ENCODE data around the gene SCARF2. TPM values are rescaled to one million over a fixed set of nuclear protein-coding genes. Genes with fewer than 3 reads are reported as not detected.

Gene SCARF2
- total RNA-seq, 4 donors from 2014 or later = 2.8 to 11.3 (median 5.8) TPM

DNA sequence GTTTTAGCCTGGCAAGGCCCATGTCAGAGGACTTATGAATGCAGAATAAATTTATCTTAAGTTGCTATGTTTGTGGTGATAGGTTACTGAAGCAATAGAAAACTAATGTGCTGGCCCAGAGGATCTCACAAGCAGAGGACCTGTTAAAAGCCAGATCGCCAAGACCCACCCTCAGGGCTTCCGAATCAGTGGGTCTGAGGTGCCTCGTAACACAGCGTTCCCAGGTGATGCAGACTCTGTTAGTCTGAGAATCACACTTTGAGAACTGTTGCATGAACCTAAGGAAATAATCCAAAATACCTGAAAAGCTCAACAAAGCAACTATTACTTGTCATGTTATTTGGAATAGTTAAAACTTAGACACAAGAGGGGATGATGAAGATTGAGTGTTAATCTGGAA is 6.7 kb upstream of the SCARF2 start:
- peaks cover 45% of the 10 kb centered on the region for H3K36me3 ChIP-seq
- TF ChIP-seq EP300 (IDR thresholded peaks at IDR 0.05) (no peak), POLR2A (IDR thresholded peaks at IDR 0.05) (no peak), POLR2AphosphoS5 (IDR thresholded peaks at IDR 0.05) (no peak)
- TF ChIP-seq, protein P1, sequence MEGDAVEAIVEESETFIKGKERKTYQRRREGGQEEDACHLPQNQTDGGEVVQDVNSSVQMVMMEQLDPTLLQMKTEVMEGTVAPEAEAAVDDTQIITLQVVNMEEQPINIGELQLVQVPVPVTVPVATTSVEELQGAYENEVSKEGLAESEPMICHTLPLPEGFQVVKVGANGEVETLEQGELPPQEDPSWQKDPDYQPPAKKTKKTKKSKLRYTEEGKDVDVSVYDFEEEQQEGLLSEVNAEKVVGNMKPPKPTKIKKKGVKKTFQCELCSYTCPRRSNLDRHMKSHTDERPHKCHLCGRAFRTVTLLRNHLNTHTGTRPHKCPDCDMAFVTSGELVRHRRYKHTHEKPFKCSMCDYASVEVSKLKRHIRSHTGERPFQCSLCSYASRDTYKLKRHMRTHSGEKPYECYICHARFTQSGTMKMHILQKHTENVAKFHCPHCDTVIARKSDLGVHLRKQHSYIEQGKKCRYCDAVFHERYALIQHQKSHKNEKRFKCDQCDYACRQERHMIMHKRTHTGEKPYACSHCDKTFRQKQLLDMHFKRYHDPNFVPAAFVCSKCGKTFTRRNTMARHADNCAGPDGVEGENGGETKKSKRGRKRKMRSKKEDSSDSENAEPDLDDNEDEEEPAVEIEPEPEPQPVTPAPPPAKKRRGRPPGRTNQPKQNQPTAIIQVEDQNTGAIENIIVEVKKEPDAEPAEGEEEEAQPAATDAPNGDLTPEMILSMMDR (IDR thresholded peaks at IDR 0.05) = no peak
- H3K4me3 ChIP-seq = no peak overlapping the region
- H3K9me3 ChIP-seq = no peaks in the 10 kb centered on the region
- H3K4me1 ChIP-seq = peaks cover 1% of the 10 kb centered on the region
- DNase-seq (ENCODE audit: low spot score in 2 of 2) = no peak
- 98% methylated on average over 4 of the region's 4 CpGs for WGBS
- H3K27ac ChIP-seq = no peak overlapping the region
- no peaks in the 10 kb centered on the region for H3K27me3 ChIP-seq

DNA sequence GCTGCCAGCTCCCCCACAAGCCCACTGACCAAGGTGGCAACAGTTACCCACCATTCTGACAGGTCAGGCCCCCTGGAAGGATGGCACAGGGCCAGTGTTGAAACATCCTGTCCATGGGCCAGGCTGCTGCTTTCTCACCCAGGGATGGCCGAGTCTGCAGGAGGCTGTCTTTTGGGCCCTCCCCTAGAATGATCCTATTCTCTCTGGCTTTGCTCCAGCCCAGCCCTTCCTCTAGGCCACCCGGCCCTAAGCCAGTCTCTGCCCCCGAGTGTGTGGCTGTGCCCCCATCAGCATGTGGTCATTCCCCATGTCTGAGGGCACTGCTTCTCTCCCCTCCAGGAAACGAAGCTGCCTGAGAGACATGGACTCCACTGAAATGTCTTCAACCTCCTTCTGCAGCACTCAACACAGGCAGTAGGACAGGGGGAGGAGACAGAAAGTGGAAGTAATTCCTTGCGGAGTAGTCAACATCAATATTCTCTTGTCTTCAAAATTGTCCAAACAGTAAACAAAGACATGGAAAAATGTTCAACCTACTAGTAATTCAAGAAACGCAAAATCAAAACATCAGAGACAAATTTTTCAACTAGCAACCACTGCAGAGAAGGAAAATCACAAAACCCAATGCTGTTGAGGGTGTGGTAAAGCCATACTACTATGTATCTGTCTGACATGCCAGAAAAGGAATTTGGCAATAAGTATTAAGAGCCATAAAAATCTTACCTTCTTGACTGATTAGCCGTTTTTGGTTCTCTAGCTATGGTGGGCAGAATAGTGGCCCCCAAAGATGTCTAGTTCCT is 5.1 kb upstream of the SCARF2 start:
- H3K27ac ChIP-seq = no peak overlapping the region
- peaks cover 45% of the 10 kb centered on the region for H3K36me3 ChIP-seq
- peaks cover 17% of the 10 kb centered on the region for H3K4me1 ChIP-seq
- peak in 1 of 2 donors; percentile 49 for DNase-seq (ENCODE audit: low spot score in 2 of 2)
- whole genome bisulfite sequencing = 74% methylated on average over 7 of the region's 7 CpGs
- no peak overlapping the region for H3K4me3 ChIP-seq
- TF ChIP-seq POLR2AphosphoS5 (IDR thresholded peaks at IDR 0.05) = no peak
- H3K9me3 ChIP-seq = no peaks in the 10 kb centered on the region
- H3K27me3 ChIP-seq = peaks cover 7% of the 10 kb centered on the region

DNA sequence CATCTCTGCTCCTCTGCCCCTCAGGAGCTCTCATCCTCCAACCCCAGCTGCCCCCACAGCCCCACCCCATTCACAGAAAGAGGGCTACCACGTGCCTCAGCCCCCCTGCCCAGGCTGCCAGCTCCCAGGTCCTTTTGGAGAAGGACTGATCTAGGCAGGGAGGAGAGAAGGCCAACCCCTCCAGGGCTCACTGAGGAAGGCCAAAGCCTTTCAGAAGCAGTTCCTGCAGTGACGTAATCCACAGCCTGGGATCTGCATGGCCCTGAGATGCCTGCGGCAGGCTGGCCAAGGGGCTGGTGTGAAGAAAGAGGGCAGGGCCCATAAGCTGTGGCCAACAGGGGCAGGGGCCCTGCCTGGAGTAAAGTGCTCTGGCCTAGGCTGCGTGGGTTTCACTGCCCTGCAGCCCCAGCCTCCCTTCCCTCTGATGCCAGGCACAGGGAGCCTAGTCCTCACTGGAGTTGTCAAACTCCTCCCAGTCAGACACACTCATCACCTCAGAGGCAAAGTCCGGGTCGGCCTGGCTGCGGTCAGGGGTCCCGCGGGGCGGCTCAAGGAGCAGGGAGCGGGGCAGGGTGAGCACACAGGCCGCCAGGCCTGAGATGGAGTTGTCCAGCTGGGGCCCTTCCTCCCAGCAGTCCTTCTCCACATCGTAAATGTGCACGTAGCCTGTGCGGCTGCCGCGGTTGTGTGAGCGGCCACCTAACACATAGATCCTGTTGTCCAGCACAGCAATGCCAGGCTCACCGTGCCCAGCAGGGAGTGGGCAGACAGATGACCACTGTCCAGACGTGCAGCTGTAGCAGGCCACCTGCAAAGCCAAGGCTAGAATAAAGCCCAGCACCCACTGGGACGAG is 4.2 kb upstream of the SCARF2 start:
- WGBS = 86% methylated on average over 21 of the region's 21 CpGs
- Histone ChIP-seq H3K4me3 (no peak overlapping the region), H3K27me3 (peaks cover 15% of the 10 kb centered on the region), H3K27ac (no peak overlapping the region), H3K36me3 (peaks cover 45% of the 10 kb centered on the region), H3K4me1 (peaks cover 23% of the 10 kb centered on the region), H3K9me3 (no peaks in the 10 kb centered on the region)
- DNase-seq (ENCODE audit: low spot score in 2 of 2) = peak in 1 of 2 donors; percentile 56
- TF ChIP-seq POLR2A (IDR thresholded peaks at IDR 0.05) (no peak), POLR2AphosphoS5 (IDR thresholded peaks at IDR 0.05) (no peak), EP300 (IDR thresholded peaks at IDR 0.05) (no peak)
- TF ChIP-seq, protein P1 (IDR thresholded peaks at IDR 0.05) = no peak

DNA sequence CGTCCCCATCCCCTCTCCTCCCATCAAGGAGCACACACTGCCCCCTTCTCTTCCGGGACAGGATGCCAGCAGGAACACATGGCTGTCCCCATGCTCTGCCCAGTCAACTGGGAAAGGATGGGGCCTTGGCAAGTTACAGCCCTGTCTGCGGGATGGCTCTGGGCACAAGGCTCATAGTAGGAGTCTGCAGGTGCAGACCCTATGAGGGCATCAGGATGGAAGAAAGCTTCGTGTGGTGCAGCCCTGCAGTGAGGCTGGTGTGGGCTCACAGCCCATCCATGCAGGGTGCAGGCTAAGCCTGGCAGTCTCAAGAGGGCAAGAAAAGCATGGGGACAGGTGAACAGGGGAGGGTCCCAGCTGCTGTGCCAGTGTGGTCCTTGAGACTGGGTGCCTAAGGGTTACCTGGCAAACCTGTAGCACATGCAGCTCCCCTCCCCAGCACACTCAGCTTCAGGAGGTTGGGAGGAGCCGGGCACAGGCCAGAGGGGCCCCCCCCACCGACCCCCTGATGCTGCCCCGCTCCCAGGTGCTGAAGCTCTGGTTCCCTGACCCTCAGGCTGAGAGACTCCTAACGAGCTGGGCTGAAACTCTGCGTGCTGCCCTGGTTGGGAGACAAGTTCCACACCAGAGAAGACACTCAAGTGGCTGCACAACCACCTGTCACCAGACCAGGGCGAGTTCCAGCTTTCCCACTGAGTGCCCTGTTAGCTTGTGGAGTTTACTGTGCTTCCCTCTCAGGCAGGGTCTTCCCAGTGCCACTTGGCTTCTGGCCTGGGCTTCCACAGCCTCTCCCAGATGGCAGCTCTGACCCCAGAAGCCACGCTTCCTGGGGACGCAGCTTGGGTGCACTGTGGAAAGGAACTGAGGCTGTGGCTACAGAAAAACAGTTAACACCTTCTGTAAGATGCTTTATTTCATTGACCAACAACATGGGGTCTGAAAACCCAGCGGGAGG is 3.3 kb upstream of the SCARF2 start:
- TF ChIP-seq POLR2AphosphoS5 (IDR thresholded peaks at IDR 0.05) (no peak), POLR2A (IDR thresholded peaks at IDR 0.05) (no peak), EP300 (IDR thresholded peaks at IDR 0.05) (no peak)
- TF ChIP-seq, protein P1 (IDR thresholded peaks at IDR 0.05) = no peak
- 67% methylated on average over 9 of the region's 13 CpGs for WGBS
- peak in 1 of 2 donors; percentile 53 for DNase-seq (ENCODE audit: low spot score in 2 of 2)
- Histone ChIP-seq H3K36me3 (peaks cover 38% of the 10 kb centered on the region), H3K4me3 (no peak overlapping the region), H3K9me3 (no peaks in the 10 kb centered on the region), H3K4me1 (peaks cover 33% of the 10 kb centered on the region), H3K27ac (no peak overlapping the region), H3K27me3 (peaks cover 24% of the 10 kb centered on the region)

DNA sequence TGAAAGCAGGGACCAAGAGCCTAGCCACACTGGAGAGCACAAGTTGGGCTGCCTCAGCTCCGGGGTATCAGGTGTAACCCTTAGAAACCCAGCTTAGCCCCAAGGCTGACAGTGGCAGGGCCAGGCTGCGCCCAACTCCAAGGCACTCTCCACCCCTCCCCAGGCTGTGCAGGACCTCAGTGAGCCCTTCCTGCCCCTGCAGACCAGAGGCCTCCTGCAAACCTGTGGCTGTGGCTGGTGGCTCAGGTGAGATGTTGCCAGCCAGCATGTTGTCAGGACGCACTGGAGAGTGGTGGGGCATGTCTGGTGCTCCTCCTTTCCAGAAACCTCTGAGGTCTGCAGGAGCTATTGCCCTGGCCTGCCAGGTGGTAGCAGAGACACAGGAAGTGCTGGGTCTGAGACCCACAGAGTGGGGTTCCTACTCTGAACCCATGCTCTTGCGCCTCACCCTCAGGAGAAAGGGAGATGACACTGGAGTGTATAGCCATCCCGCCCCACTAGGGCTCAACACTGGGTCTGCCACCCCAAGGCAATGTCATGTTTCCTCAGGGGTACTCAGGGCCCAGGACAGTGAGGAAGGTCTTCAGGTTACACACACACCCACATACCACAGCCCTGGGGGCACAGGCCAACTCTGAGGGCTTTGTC is 2.4 kb upstream of the SCARF2 start:
- Histone ChIP-seq H3K27ac (no peak overlapping the region), H3K4me1 (peaks cover 36% of the 10 kb centered on the region), H3K27me3 (peaks cover 32% of the 10 kb centered on the region), H3K36me3 (peaks cover 31% of the 10 kb centered on the region), H3K4me3 (no peak overlapping the region), H3K9me3 (no peaks in the 10 kb centered on the region)
- TF ChIP-seq, protein P1 (IDR thresholded peaks at IDR 0.05) = no peak
- TF ChIP-seq POLR2AphosphoS5 (IDR thresholded peaks at IDR 0.05) = no peak
- no peak for TF ChIP-seq POLR2A (IDR thresholded peaks at IDR 0.05)
- no peak for TF ChIP-seq EP300 (IDR thresholded peaks at IDR 0.05)
- peak; percentile 60 to 69 for DNase-seq (ENCODE audit: low spot score in 2 of 2)
- WGBS = 86% methylated on average over 1 of the region's 5 CpGs

All from suprapubic skin (tissue), 4 donors.